Neutrophil (primary cell): ENCODE results near the gene LCT.

Experiments used
- H3K27ac ChIP-seq: fragments of 200-600 bp; sonication (generic); 2 replicates; pipeline ENCODE4 v1.5.1; 2016; ENCODE audit warnings: mild to moderate bottlenecking, moderate library complexity
- H3K27me3 ChIP-seq: fragments of 200-600 bp; sonication (generic); 2 replicates; pipeline ENCODE4 v1.6.0; 2016; ENCODE audit warnings: mild to moderate bottlenecking
- H3K36me3 ChIP-seq: fragments of 200-600 bp; sonication (generic); 2 replicates; pipeline ENCODE4 v1.5.1; 2017
- H3K4me1 ChIP-seq, 2 experiments: fragments of 200-600 bp in 1 of 2; sonication (generic) in 1 of 2; 1 replicate in 1 of 2; 2 replicates in 1 of 2; pipeline versions ENCODE4 v1.5.1 to v1.6.1; 2013 to 2016; ENCODE audit warnings: low read depth in 1 of 2, low read length in 1 of 2, mild to moderate bottlenecking in 1 of 2, moderate library complexity in 1 of 2; ENCODE audit not compliant: control insufficient read depth in 1 of 2, insufficient read depth in 1 of 2
- H3K4me3 ChIP-seq, 2 experiments: fragments of 200-600 bp in 1 of 2; sonication (generic) in 1 of 2; 1 replicate in 1 of 2; 2 replicates in 1 of 2; pipeline ENCODE4 v1.5.1; 2013 to 2016; ENCODE audit warnings: low read depth in 1 of 2, low read length in 1 of 2, mild to moderate bottlenecking in 1 of 2, moderate library complexity in 1 of 2
- H3K9me3 ChIP-seq: fragments of 200-600 bp; sonication (generic); 2 replicates; pipeline ENCODE4 v1.5.1; 2016
- TF ChIP-seq, protein P1 (sequence below): fragments of 200-600 bp; sonication (generic); IDR thresholded peaks from 2 replicates; pipeline ENCODE4 v1.5.1; 2016; ENCODE audit warnings: antibody characterized with exemption

LCT gene

DNA sequence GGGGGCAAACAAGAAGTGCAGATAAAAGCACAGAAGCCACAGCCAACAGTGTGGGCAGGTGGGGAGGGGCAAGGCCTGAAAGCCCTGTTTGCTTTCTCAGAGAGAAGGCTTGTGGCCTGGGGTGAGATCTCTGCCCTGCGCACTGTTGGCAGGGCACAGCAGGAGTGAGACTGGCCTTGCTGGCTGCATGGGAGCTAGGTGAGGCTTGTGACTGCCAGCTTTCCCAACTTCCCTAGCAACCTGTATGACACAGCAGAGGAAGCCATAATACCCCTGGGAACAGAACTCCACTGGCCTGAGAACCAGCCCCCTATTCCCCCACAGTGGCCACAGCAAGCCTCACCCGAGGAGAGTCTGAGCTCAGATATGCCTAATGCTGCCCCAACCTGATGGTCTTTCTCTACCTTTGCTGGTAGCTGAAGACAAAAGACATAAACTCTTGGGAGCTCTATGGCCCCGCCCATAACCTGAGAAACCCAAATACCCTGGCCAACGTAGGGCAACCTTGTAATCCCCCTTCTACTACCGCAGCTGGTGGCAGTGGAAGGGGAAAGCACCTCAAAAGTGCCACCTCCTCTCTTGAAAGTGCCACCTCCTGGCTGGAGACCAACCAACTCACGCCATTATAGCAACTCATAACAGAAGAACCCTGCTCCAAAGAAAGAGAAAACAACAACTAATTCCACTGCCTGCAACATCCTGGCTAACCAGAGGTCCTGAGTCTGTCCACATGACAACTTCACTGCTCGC is 44.4 kb downstream of the LCT start:
- Histone ChIP-seq H3K9me3 (no peaks in the 10 kb centered on the region), H3K27ac (no peak overlapping the region), H3K36me3 (peaks cover 8% of the 10 kb centered on the region), H3K4me1 (peaks cover 0 to 4% of the 10 kb centered on the region in 2 experiments), H3K4me3 (no peak overlapping the region), H3K27me3 (peaks cover 10% of the 10 kb centered on the region)
- TF ChIP-seq, protein P1, sequence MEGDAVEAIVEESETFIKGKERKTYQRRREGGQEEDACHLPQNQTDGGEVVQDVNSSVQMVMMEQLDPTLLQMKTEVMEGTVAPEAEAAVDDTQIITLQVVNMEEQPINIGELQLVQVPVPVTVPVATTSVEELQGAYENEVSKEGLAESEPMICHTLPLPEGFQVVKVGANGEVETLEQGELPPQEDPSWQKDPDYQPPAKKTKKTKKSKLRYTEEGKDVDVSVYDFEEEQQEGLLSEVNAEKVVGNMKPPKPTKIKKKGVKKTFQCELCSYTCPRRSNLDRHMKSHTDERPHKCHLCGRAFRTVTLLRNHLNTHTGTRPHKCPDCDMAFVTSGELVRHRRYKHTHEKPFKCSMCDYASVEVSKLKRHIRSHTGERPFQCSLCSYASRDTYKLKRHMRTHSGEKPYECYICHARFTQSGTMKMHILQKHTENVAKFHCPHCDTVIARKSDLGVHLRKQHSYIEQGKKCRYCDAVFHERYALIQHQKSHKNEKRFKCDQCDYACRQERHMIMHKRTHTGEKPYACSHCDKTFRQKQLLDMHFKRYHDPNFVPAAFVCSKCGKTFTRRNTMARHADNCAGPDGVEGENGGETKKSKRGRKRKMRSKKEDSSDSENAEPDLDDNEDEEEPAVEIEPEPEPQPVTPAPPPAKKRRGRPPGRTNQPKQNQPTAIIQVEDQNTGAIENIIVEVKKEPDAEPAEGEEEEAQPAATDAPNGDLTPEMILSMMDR, result no peak

DNA sequence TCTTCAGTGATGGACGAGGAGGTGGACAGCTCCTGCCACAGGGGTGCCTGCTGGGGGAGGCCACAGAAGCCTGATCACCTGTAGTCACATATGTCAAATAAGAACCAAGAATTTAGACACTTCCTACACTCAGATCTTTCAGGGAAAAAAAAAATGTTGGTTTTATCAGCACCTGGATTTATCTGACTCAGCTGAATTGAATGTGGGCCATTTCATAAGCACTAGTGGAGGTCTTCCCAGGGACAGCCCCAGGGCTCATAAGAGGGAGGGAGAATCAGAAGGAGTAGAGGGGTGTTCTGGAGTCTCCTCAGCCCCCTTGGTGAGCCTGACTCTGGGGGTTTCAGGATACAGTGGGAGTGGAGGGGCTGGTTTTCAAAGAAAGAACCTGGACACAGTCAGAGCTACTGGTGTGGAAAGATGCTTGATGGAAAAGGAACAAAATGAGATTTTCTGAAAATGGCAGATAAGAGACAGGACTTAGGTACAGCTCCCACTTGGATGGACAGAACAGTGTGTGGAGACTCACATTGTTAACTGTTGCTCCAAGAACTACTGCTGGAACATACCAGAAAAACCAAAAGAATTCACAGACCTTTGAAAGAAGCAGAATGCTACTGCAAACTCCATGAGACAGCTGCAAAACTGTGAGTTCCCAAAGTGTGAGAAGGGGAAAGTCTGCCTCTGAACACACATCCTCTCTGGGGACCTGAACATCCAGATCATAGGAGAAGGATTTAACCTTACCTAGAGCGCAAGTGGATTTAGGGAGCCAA is 45.4 kb downstream of the LCT start:
- H3K27me3 ChIP-seq, result peaks cover 10% of the 10 kb centered on the region
- H3K4me1 ChIP-seq, result no peaks in the 10 kb centered on the region
- no peaks in the 10 kb centered on the region for H3K9me3 ChIP-seq
- H3K27ac ChIP-seq, result no peak overlapping the region
- no peak overlapping the region for H3K4me3 ChIP-seq
- peaks cover 15% of the 10 kb centered on the region for H3K36me3 ChIP-seq
- TF ChIP-seq, protein P1, result no peak

DNA sequence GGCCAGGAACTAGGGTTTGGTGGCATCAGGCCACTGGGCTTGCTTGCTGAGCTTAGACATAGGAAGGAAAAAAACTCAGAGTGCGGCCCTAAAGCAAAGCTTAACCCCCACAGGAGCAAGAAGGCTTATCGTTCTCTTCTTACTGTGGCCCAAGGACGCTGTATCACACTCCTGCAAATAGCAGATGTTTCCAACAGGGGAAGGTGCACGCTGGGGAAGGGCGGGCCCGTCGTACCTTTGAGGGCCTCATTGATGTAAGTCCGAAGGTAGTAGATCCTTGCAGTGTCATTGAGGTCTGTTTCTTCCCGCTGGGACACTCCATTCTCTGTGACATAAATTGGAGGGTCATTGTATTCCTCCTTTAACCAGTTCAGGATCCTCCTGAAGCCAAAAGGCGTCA is 46.6 kb downstream of the LCT start:
- peaks cover 21% of the 10 kb centered on the region for H3K36me3 ChIP-seq
- H3K27ac ChIP-seq, result no peak overlapping the region
- peaks cover 10% of the 10 kb centered on the region for H3K27me3 ChIP-seq
- no peaks in the 10 kb centered on the region for H3K4me1 ChIP-seq
- H3K9me3 ChIP-seq, result no peaks in the 10 kb centered on the region
- TF ChIP-seq, protein P1, result no peak
- H3K4me3 ChIP-seq, result no peak overlapping the region

GRCh38 chr2:135786823-135787222 is 50.2 kb downstream of the LCT start:
- Histone ChIP-seq H3K4me3 (no peak overlapping the region), H3K27ac (no peak overlapping the region), H3K36me3 (peaks cover 57% of the 10 kb centered on the region), H3K9me3 (no peaks in the 10 kb centered on the region), H3K4me1 (no peaks in the 10 kb centered on the region), H3K27me3 (no peaks in the 10 kb centered on the region)
- TF ChIP-seq, protein P1, result no peak

GRCh38 chr2:135785032-135785431 is 52.0 kb downstream of the LCT start:
- no peak overlapping the region for H3K4me3 ChIP-seq
- TF ChIP-seq, protein P1, result no peak
- H3K27ac ChIP-seq, result no peak overlapping the region
- H3K9me3 ChIP-seq, result no peaks in the 10 kb centered on the region
- peaks cover 75% of the 10 kb centered on the region for H3K36me3 ChIP-seq
- H3K27me3 ChIP-seq, result no peaks in the 10 kb centered on the region
- H3K4me1 ChIP-seq, result no peaks in the 10 kb centered on the region
